ENCODE results near the gene HAP1.

DNA sequence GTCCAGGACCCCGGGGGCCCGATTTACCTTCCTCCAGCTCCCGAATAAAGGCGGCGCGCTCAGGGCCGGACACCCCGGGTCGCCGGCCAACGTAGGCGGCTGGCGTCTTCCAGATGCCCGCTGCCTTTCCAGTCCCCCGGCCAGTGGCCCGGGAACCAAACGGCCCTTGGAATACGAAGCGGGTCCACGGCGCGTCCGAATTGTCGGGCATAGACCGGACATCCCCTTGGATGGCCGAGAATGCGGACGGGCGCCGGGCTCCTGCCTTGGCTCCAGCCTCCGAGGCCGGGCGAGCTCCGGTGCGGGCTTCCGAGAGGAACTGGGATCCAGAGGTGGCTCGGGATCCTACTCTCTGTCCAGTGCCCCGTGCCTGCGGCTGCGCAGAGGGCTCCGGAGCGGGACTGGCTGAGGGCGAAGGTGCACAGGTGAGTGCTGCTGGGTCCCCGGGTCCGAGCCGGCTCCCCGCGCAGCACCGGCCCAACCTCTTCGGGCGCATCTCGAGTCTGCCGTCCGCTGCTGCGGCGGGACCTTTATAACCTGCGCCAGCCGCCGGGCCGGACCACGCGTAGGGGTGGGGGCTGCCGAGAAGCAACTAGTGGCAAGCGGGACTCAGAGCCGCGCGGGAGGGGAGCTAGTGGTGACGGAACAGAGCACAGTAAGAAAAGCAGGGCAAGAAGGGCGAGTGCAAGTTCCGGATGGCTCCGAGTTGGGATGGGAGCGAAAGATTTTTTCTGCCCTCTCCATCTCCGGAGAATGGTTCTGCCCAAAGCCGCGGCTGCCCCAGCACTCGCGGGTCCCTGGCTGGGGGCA is at the start of gene HAP1:
- TF ChIP-seq ZNF514 (tag by site-specific recombination; IDR thresholded peaks at IDR 0.05), result no peak
- no peak for TF ChIP-seq TRIM28 (IDR thresholded peaks at IDR 0.05; ENCODE audit: borderline replicate concordance, low read length)
- TF ChIP-seq ZNF366 (tag by site-specific recombination; conservative IDR thresholded peaks at IDR 0.05), result no peak
- 0 out of 2 replicates have a peak, but pooled peaks have one; percentile 56 for TF ChIP-seq BCL11A (tag by site-specific recombination; IDR thresholded peaks at IDR 0.05; ENCODE audit: low read depth)
- no peak for TF ChIP-seq RBAK (tag by site-specific recombination; IDR thresholded peaks at IDR 0.05)
- TF ChIP-seq, protein P1, sequence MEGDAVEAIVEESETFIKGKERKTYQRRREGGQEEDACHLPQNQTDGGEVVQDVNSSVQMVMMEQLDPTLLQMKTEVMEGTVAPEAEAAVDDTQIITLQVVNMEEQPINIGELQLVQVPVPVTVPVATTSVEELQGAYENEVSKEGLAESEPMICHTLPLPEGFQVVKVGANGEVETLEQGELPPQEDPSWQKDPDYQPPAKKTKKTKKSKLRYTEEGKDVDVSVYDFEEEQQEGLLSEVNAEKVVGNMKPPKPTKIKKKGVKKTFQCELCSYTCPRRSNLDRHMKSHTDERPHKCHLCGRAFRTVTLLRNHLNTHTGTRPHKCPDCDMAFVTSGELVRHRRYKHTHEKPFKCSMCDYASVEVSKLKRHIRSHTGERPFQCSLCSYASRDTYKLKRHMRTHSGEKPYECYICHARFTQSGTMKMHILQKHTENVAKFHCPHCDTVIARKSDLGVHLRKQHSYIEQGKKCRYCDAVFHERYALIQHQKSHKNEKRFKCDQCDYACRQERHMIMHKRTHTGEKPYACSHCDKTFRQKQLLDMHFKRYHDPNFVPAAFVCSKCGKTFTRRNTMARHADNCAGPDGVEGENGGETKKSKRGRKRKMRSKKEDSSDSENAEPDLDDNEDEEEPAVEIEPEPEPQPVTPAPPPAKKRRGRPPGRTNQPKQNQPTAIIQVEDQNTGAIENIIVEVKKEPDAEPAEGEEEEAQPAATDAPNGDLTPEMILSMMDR (tag by site-specific recombination; IDR thresholded peaks at IDR 0.05), result no peak
- no peak; the same call in 1 of the 2 replicates for TF ChIP-seq SP2 (tag by site-specific recombination; IDR thresholded peaks at IDR 0.05)
- TF ChIP-seq YY1 (tag by site-specific recombination; IDR thresholded peaks at IDR 0.05), result no peak
- TF ChIP-seq, protein P2, sequence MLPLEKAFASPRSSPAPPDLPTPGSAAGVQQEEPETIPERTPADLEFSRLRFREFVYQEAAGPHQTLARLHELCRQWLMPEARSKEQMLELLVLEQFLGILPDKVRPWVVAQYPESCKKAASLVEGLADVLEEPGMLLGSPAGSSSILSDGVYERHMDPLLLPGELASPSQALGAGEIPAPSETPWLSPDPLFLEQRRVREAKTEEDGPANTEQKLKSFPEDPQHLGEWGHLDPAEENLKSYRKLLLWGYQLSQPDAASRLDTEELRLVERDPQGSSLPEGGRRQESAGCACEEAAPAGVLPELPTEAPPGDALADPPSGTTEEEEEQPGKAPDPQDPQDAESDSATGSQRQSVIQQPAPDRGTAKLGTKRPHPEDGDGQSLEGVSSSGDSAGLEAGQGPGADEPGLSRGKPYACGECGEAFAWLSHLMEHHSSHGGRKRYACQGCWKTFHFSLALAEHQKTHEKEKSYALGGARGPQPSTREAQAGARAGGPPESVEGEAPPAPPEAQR (tag by site-specific recombination; IDR thresholded peaks at IDR 0.05), result no peak
- TF ChIP-seq ZNF501 (tag by site-specific recombination; IDR thresholded peaks at IDR 0.05), result peak; percentile 76

Measured in HEK293 (cell line).